ENCODE measurements around the gene HECTD2. TPM values are rescaled to one million over a fixed set of nuclear protein-coding genes. Genes with fewer than 3 reads are reported as not detected.
"Not testable (repeated sequence)": the region's sequence is repeated elsewhere in the genome, so short reads cannot be mapped to it uniquely, and the experiment has no call there.

Gene HECTD2
- total and polyA plus RNA-seq, 9 donors = 8.4 to 22.3 (median 20.2) TPM

DNA sequence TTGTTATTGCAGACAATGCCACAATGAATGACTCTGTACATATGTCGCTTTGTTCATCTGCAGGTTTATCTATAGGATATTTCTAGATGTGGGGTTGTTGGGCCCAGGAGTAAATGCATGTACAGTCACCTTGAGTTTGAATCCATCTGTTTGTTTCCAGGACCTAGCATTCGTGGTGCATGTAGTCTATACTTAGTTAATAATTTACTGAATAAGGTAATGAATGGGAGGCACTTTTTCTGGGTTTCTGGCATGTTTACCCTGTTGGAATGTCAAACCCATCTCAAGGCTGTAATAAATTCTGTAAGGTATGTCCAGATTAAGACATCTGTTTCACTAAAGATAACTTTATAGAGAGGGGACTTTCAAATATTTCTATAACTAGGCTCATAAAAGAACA is 23.5 kb downstream of the HECTD2 start:
- H3K36me3 ChIP-seq = no peaks in the 10 kb centered on the region
- H3K4me3 ChIP-seq = no peak overlapping the region
- no peak for DNase-seq
- intact Hi-C loops (cut with DNase I) = no loop called here
- no peaks in the 10 kb centered on the region for H3K27me3 ChIP-seq
- no peaks in the 10 kb centered on the region for H3K4me1 ChIP-seq (ENCODE audit: insufficient read depth)
- no peak overlapping the region for H3K27ac ChIP-seq
- H3K9me3 ChIP-seq = no peaks in the 10 kb centered on the region
- WGBS, 3 donors = 58 to 71% (median 63%) methylated on average over 2 of the region's 2 CpGs
- TF ChIP-seq, protein P1, sequence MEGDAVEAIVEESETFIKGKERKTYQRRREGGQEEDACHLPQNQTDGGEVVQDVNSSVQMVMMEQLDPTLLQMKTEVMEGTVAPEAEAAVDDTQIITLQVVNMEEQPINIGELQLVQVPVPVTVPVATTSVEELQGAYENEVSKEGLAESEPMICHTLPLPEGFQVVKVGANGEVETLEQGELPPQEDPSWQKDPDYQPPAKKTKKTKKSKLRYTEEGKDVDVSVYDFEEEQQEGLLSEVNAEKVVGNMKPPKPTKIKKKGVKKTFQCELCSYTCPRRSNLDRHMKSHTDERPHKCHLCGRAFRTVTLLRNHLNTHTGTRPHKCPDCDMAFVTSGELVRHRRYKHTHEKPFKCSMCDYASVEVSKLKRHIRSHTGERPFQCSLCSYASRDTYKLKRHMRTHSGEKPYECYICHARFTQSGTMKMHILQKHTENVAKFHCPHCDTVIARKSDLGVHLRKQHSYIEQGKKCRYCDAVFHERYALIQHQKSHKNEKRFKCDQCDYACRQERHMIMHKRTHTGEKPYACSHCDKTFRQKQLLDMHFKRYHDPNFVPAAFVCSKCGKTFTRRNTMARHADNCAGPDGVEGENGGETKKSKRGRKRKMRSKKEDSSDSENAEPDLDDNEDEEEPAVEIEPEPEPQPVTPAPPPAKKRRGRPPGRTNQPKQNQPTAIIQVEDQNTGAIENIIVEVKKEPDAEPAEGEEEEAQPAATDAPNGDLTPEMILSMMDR (IDR thresholded peaks at IDR 0.05) = no peak
- TF ChIP-seq EP300 (IDR thresholded peaks at IDR 0.05) (no peak), POLR2A (IDR thresholded peaks at IDR 0.05) (no peak)

DNA sequence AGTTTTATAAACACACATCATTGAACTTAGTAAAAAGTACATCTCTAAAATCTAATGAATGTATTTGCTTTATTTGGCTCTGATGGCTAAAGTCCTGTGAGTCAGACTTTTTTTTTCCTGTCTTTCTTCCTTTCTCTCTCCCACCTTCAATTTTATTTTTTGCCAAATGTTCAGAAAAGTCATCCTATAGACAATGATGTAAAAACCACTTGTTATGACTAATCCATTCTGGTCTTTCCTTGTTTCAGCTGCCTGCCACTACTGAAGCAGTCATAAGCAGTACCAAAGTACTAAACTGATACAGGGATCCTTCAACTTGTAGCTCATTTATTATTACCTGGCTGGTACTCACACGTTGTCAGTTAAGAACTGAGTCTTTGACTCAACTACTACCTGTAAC is 23.9 kb downstream of the HECTD2 start:
- H3K27me3 ChIP-seq = no peaks in the 10 kb centered on the region
- WGBS, 3 donors = 72 to 84% (median 73%) methylated on average over 1 of the region's 1 CpG
- intact Hi-C loops (cut with DNase I) = no loop called here
- no peaks in the 10 kb centered on the region for H3K36me3 ChIP-seq
- no peak overlapping the region for H3K4me3 ChIP-seq
- H3K9me3 ChIP-seq = no peaks in the 10 kb centered on the region
- H3K27ac ChIP-seq = no peak overlapping the region
- DNase-seq = no peak
- TF ChIP-seq, protein P1 (IDR thresholded peaks at IDR 0.05) = no peak
- TF ChIP-seq POLR2A (IDR thresholded peaks at IDR 0.05) (no peak), EP300 (IDR thresholded peaks at IDR 0.05) (no peak)
- H3K4me1 ChIP-seq (ENCODE audit: insufficient read depth) = no peaks in the 10 kb centered on the region

DNA sequence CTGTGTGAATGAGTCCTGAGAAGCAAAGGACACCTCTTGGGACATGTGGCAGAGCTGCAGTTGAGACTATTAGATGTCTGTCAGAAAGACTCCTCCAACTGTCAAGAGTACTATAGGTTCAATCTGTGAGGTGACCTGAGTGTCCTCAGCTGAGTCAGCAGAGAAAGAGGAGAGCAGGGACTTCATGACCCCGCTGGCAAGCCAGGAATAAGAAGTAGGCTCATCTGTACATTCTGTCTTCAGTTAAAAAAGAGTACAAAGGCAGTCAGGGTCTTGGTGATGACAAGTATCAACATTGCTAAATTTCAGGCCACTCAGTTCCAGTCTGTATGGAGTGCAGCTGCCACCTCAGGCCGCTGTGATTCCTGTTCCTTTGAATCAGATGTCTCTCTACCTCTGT is 25.1 kb downstream of the HECTD2 start:
- H3K9me3 ChIP-seq = no peaks in the 10 kb centered on the region
- DNase-seq = no peak
- no peaks in the 10 kb centered on the region for H3K27me3 ChIP-seq
- WGBS, 3 donors = 96 to 100% (median 99%) methylated on average over 2 of the region's 2 CpGs
- intact Hi-C loops (cut with DNase I) = no loop called here
- H3K4me3 ChIP-seq = no peak overlapping the region
- H3K27ac ChIP-seq = no peak overlapping the region
- TF ChIP-seq, protein P1 (IDR thresholded peaks at IDR 0.05) = no peak
- TF ChIP-seq POLR2A (IDR thresholded peaks at IDR 0.05) (no peak), EP300 (IDR thresholded peaks at IDR 0.05) (no peak)
- no peaks in the 10 kb centered on the region for H3K4me1 ChIP-seq (ENCODE audit: insufficient read depth)
- H3K36me3 ChIP-seq = no peaks in the 10 kb centered on the region

DNA sequence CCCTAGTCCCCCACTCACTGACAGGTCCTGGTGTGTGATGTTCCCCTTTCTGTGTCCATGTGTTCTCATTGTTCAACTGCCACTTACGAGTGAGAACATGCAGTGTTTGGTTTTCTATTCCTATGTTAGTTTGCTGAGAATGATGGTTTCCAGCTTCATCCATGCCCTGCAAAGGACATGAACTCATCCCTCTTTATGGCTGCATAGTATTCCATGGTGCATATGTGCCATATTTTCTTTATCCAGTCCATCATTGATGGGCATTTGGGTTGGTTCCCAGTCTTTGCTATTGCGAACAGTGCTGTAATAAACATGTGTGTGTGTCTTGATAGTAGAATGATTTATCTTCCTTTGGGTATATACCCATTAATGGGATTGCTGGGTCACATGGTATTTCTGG is 28.1 kb downstream of the HECTD2 start:
- H3K9me3 ChIP-seq; H3K4me3 ChIP-seq; H3K27me3 ChIP-seq; DNase-seq; H3K27ac ChIP-seq; H3K4me1 ChIP-seq (ENCODE audit: insufficient read depth); intact Hi-C loops (cut with DNase I); H3K36me3 ChIP-seq: not testable (repeated sequence)
- 97 to 98% (median 98%) methylated on average over 2 of the region's 2 CpGs for WGBS, 3 donors

DNA sequence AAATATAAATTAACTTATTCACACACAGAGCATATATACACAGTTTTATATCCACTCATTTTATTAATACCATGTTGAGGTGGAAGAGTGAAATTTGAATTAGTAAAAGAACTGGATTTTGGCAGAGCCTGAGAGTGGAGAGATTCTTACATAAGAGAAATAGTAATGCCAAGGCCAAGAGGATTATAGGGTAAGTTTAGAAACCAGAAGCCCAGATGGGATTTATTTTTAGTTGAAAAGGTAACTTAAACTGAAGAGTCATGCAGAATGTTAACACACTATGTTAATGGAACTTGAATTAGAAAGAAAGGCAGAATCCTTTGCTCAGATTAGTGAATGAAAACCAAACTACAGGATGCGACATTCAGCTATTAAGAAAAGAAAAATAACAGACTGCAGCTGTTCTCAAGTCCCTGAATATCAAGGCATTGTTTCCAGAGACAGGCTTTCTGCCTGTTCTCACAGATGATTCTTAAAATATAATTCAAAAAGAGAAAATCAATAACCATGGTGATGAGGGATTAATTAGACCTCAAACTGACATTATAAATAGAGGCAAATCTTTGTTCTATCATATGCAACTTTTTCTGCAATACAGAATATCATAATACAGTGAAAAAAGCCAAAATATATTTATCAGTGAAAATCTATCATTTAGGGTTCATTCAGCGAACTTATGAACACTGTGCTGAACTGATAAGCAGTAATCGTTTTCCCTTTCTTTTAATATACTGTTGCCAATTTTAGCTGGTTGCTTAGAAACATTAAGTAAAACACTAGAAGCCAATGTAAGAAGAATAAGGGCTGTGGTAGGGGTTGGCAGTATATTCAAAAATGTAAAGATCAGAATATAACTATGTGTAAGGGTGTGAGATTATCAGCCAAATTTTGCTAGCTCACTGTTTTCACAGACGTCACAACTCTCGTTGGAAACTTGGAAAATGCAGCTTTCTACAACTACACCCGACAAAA is 34.4 kb downstream of the HECTD2 start:
- H3K9me3 ChIP-seq = no peaks in the 10 kb centered on the region
- H3K27me3 ChIP-seq = no peaks in the 10 kb centered on the region
- no peaks in the 10 kb centered on the region for H3K4me1 ChIP-seq (ENCODE audit: insufficient read depth)
- WGBS, 3 donors = 54 to 69% (median 58%) methylated on average over 6 of the region's 6 CpGs
- intact Hi-C loops (cut with DNase I) = no loop called here
- H3K36me3 ChIP-seq = no peaks in the 10 kb centered on the region
- DNase-seq = no peak
- no peak overlapping the region for H3K4me3 ChIP-seq
- no peak overlapping the region for H3K27ac ChIP-seq
- TF ChIP-seq, protein P1 (IDR thresholded peaks at IDR 0.05) = no peak
- TF ChIP-seq EP300 (IDR thresholded peaks at IDR 0.05) (no peak), POLR2A (IDR thresholded peaks at IDR 0.05) (no peak)
